Raji (cell line): ENCODE results near the gene ADGRF5.

Source experiments
- POLR2A ChIP-seq: IDR thresholded peaks from 2 replicates; pipeline ENCODE4 v1.6.1; 2011; ENCODE audit warnings: low read depth, low read length, control low read depth; ENCODE audit not compliant: insufficient read depth

Gene ADGRF5

GRCh38 chr6:46940433-46941226 is 18.9 kb upstream of the ADGRF5 start:
- TF ChIP-seq POLR2A = no peak

DNA sequence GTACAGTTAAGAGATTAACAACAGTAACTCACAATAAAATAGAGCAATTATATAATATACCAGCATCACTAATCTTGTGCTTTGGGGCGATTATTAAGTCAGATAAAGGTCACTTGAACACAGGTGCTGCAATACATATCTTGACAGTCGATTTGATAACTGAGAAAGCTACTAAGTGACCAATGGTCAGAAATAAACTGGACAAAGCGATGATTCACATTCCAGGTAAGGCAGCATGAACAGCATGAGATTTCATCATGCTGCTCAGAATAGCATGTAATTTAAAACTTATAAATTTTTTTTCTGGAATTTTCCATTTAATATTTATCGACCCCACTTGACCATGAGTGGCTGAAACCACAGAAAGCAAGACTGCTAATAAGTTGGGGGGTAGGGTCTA is 15.9 kb upstream of the ADGRF5 start:
- no peak for TF ChIP-seq POLR2A

- no peak for TF ChIP-seq POLR2A
These were observed 13.9 kb upstream of the ADGRF5 start for GRCh38 chr6:46935687-46936086.

DNA sequence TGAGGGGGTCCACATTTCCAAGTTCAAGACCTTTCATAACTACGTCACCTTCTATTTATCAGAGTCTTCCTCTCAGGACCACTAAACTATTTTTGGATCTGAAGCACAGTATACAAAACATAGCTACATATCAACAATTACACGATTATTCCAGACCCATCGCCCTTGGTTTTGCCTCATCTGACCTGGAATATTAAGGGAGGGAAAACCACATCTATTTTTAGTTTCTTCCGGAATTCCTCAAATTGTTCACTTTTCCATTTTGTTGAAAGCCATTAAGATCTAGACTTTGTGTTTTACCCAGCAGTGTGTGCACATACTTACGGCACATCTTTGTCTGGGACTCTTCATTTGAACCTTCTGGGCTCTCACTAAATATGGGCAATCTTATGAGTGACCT is 12.0 kb upstream of the ADGRF5 start:
- TF ChIP-seq POLR2A = no peak

DNA sequence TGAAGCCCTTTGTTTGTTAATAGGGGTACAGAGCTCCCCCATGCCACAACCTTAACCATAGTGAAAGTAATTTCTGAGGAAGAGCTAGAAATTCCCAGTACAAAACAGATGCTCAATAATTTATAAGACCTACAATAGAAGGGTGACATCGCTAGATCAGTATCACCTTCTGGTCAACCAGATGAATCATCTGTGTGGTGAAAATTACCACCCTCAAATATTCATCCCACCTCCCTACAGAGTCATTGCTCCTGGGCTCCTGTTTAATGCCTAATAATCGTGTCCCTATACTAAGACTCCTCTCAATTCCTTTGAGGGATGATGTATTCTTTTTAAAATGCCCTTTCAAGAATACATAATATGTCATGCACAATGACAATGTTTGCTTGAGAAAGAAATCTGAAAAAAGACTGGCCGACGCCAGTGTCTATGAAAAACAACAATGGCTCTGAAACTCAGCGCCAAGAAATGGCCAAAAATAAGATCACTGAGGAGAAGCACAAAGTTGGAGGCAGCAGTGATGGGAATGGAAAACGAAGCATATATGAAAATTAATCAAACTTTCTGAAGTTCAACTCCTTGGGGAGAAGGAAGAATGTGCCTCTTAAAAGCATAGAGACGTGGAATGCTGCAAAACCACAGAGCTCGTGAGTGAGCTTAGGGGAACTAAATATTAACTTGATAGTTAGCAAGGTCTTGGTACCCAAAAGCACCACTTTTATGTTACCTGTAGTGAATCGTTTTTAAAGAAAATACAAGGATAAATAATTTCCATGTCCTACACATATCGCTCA is 11.0 kb upstream of the ADGRF5 start:
- TF ChIP-seq POLR2A = no peak

GRCh38 chr6:46931416-46931815 is 9.7 kb upstream of the ADGRF5 start:
- TF ChIP-seq POLR2A = no peak

DNA sequence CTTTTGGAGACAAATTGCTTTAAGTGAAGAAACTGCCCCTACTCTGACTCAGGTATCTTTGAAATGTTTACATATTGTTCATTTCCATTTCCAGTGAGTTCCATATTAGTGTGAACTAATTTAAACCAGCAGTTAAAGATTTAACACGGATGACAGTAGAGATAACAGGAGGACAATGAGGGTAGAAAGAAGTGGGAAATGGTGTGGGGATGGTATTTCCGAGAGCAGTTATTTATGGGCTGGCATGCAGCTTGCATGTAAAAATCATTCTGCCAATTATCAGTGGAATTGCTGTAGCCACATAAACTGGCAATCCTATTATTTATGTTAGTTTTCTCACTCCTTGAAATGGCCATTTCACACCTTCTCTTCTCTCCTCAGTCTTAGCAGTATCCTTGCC is 8.6 kb upstream of the ADGRF5 start:
- TF ChIP-seq POLR2A = no peak

DNA sequence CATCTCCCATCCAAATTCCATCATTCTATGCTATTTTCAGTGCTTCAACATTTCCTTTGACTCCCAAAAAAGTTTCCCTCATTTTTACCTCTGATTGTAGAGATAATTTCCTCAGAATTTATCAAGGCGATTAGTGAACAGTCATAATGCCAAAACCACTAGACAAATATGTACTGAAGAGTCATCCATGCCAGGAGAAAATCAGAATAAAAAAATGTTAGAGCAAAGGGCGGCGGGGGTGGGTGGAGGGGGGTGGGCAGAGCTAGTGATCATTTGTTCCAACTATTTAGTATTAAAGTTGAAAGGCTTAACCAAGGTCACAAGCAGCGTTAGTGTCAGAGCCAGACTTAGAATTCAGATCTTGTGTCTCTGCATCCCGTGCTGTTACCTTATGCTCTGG is 5.3 kb upstream of the ADGRF5 start:
- no peak for TF ChIP-seq POLR2A

DNA sequence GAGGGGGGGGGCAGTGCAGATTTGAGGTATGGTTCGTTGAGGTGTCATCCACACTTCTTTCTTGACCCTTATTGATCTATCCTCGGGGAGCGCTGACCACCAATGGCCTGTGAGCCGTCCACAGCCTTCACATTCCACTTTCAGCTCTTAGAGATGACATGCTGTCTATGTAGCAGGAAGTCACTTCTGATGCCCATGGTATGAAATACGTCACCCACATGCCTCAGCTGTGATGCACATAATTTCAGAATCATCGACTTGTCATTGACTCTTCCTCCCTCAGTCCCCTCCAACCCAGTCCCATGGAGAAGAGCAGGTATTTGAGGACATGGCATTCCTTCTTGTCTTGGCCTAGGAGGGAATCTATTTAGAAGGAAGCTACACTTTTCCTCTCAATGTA is 4.7 kb upstream of the ADGRF5 start:
- no peak for TF ChIP-seq POLR2A

DNA sequence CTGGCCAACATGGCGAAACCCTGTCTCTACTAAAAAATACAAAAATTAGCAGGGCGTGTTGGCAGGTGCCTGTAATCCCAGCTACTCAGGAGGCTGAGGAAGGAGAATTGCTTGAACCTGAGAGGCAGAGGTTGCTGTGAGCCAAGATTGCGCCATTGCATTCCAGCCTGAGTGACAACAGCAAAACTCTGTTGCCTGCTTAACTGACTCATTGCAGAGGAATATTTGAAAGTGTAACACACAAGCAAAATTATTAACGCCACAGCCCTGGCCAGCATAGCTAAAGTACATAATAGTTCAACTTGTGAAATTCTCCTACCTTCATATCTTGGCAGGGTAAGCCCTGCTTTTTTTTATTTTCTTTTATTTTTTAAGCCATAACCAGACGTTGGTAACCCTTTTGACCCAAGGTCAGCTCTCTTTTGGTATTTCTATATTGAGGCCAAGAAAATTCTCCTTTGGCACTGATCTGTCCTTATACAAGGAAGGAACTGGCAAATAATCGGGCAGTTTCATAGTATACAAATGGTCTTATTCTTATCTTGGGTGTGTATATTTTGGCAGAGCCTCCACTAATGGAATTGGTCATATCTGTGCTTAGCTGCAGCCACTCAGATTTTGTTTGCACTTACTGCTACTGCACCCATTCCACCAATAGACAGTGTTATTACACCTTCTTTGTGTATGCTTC is 4.0 kb upstream of the ADGRF5 start:
- TF ChIP-seq POLR2A = no peak

DNA sequence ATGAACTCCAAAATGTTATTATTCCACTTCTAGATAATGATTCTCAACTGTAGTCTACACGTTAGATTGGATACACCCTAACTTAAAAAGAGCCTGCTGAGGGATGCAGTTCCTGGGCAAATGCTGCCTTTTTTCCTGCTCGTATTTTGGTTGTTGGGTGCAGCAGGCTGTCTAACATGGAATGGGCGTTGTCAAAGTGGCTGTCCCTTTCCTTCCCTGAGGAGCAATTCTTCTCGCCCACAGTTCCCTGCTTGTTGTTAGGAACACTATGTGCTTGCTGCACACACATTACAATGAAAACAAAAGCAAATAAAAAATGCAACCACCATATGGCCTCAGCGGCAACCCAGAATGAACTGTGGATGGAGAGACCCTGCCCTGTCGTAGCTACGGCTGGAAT is 1.7 kb upstream of the ADGRF5 start:
- no peak for TF ChIP-seq POLR2A

DNA sequence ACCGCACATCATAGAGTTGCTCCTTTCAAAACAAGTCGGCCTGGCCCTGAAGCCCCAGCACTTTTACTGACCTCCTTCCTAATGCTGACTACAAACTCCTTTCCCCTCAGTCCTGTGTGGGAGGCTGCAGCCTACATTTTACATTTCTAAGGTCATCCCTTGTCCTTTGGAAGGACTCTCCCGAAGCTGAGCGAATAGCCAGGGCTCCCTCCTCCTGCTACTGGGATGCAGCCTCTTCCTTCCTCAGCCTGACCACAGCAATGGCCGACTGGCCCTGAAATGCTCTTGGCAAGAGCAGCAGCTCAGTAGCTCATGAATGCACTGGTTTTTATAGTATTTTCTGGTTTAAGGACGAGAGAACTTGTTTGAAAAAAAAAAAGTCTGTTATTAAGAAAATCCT is 679 bp downstream of the ADGRF5 start:
- TF ChIP-seq POLR2A = no peak

DNA sequence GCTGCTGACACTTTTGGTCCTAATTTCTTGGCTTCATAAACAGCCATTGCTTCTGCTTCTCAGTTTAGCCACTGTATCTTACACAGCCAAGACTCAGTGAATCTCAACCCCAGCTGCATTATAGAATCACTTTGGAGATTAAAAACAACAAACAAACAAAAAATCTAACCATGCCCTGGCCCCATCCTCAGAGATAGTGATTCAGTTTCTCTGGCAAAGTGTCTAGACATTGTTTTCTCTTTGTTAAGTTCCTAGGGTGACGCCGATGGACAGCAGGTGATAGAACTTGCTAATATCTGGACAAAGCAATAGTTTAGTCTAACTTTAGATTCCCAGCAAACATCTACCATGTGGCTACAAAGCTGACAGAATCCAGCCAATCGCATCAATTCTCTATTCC is 2.9 kb downstream of the ADGRF5 start:
- TF ChIP-seq POLR2A = no peak

DNA sequence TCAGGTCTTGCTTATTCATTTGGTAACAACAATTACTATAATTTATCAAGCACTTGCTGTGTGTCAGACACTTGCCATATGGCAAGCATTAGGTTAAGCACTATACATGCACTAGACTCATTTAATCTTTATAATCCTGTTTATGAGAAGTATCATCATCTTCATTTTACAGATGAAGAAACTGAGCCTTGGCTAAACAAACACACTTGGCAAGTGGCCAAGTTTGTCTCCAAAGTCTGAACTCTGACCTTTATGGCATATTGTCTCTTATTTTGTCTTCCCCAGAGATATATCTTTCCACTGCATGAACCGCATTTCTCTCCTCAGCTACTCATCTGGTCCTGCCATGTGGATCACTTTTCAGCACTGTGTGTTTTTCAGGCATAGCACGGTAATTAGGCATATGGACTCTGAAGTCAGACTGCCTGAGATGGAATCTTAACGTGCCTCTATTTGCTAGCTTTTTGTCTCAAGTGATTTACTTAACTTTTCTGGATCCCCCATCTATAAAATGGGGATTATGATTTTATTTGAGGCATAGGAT is 4.7 kb downstream of the ADGRF5 start:
- TF ChIP-seq POLR2A = no peak

DNA sequence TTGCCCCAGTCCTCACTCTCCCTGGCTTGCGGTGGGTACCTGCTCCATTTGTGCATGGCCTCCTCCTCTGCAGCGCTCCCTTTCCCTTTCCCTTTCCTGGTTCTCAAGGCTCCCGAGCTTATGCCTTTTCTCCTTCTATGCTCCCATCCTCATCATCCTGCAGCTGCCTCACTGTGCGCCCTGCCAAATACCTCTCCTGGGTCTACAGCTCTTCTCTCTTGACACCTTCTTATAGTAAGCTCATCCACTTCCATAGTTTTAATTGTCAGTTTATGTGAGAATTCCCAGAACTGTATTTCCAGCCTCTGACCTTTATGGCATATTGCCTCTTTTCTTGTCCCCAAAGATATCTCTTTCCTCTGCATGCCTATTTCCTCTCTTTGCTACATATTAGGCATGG is 5.9 kb downstream of the ADGRF5 start:
- no peak for TF ChIP-seq POLR2A

- no peak for TF ChIP-seq POLR2A
These were observed 6.4 kb downstream of the ADGRF5 start for GRCh38 chr6:46915380-46915779.
